CD14-positive monocyte (primary cell): ENCODE data around the gene TMEM244. TPM values are rescaled to one million over a fixed set of nuclear protein-coding genes. Genes with fewer than 3 reads are reported as not detected.

ENCODE experiments used
- DNase-seq, 3 donors: peaks; one replicate each; pipeline ENCODE4 v3.0.0-alpha.2; 2011 to 2022
- H2AFZ ChIP-seq: 2 replicates; pipeline ENCODE4 v1.6.0; 2012; ENCODE audit warnings: mild to moderate bottlenecking, low read depth, low read length, inconsistent platforms; ENCODE audit not compliant: insufficient read depth, poor library complexity, severe bottlenecking
- H3K27ac ChIP-seq, 2 donors: 1 replicate in 1 of 2; 2 replicates in 1 of 2; pipeline ENCODE4 v1.5.1; 2012 to 2013; ENCODE audit warnings: low read length in 2 of 2, control low read depth in 1 of 2, inconsistent platforms in 1 of 2, low read depth in 1 of 2, mild to moderate bottlenecking in 1 of 2
- H3K27me3 ChIP-seq, 2 donors: one replicate each; pipeline versions ENCODE4 v1.6.0 to v1.6.1; 2011 to 2013; ENCODE audit warnings: low read length in 2 of 2; ENCODE audit not compliant: control insufficient read depth in 2 of 2, insufficient read depth in 2 of 2
- H3K36me3 ChIP-seq, 2 donors: replicated peaks in 1 of 2; 1 replicate in 1 of 2; 2 replicates in 1 of 2; pipeline versions ENCODE4 v1.5.1 to v1.6.1; 2012 to 2013; ENCODE audit warnings: low read length in 2 of 2, control low read depth in 1 of 2, inconsistent platforms in 1 of 2, mild to moderate bottlenecking in 1 of 2; ENCODE audit not compliant: insufficient read depth in 2 of 2, control insufficient read depth in 1 of 2
- H3K4me1 ChIP-seq, 2 donors: 1 replicate in 1 of 2; 2 replicates in 1 of 2; pipeline versions ENCODE4 v1.5.1 to v1.6.1; 2012 to 2013; ENCODE audit warnings: low read length in 2 of 2, control low read depth in 1 of 2, inconsistent platforms in 1 of 2, mild to moderate bottlenecking in 1 of 2, moderate library complexity in 1 of 2; ENCODE audit not compliant: insufficient read depth in 2 of 2, control insufficient read depth in 1 of 2
- H3K4me2 ChIP-seq: replicated peaks from 2 replicates; pipeline ENCODE3; 2012; ENCODE audit warnings: low read length, moderate library complexity, mild to moderate bottlenecking; ENCODE audit not compliant: poor library complexity, severe bottlenecking; ENCODE audit errors: extremely low read depth
- H3K4me3 ChIP-seq, 3 experiments: fragments of 200-600 bp in 1 of 3; sonication (generic) in 1 of 3; replicated peaks in 1 of 3; 1 replicate in 2 of 3; 2 replicates in 1 of 3; pipeline ENCODE4 v1.5.1; 2011 to 2013; ENCODE audit warnings: low read length in 3 of 3, mild to moderate bottlenecking in 3 of 3, control low read depth in 2 of 3, low read depth in 2 of 3, inconsistent platforms in 1 of 3, moderate library complexity in 1 of 3
- H3K79me2 ChIP-seq: 2 replicates; pipeline ENCODE4 v1.6.0; 2012; ENCODE audit warnings: mild to moderate bottlenecking, control low read depth, inconsistent platforms, low read length, moderate library complexity; ENCODE audit not compliant: insufficient read depth
- H3K9ac ChIP-seq: 2 replicates; pipeline ENCODE4 v1.6.0; 2017; ENCODE audit warnings: low read length, mild to moderate bottlenecking; ENCODE audit not compliant: insufficient read depth, poor library complexity, severe bottlenecking
- H3K9me3 ChIP-seq, 2 donors: replicated peaks in 1 of 2; 1 replicate in 1 of 2; 2 replicates in 1 of 2; pipeline versions ENCODE4 v1.5.1 to v1.6.1; 2012 to 2013; ENCODE audit warnings: low read length in 2 of 2, control low read depth in 1 of 2; ENCODE audit not compliant: control insufficient read depth in 1 of 2, insufficient read depth in 1 of 2
- H4K20me1 ChIP-seq: 2 replicates; pipeline ENCODE4 v1.6.0; 2012; ENCODE audit warnings: mild to moderate bottlenecking, low read length, control low read depth, moderate library complexity; ENCODE audit not compliant: insufficient read depth
- H3K27ac Mint-ChIP-seq, 7 donors: one replicate each; pipeline ENCODE4 v1.8.0; 2020; ENCODE audit warnings: mild to moderate bottlenecking in 7 of 7, mixed read lengths in 7 of 7, moderate library complexity in 6 of 7, inconsistent platforms in 2 of 7
- H3K27me3 Mint-ChIP-seq, 3 donors: one replicate each; pipeline ENCODE4 v1.8.0; 2021 to 2022; ENCODE audit warnings: low read depth in 3 of 3, mild to moderate bottlenecking in 3 of 3, mixed read lengths in 3 of 3, moderate library complexity in 3 of 3, inconsistent platforms in 1 of 3
- H3K36me3 Mint-ChIP-seq, 2 donors: one replicate each; pipeline ENCODE4 v1.8.0; 2020; ENCODE audit warnings: mixed read lengths in 2 of 2, inconsistent platforms in 1 of 2, mild to moderate bottlenecking in 1 of 2
- H3K4me1 Mint-ChIP-seq: one replicate; pipeline ENCODE4 v1.8.0; 2020; ENCODE audit warnings: mild to moderate bottlenecking, mixed read lengths
- H3K4me3 Mint-ChIP-seq, 2 donors: one replicate each; pipeline ENCODE4 v1.8.0; 2020; ENCODE audit warnings: mild to moderate bottlenecking in 2 of 2, mixed read lengths in 2 of 2, moderate library complexity in 1 of 2
- H3K9me3 Mint-ChIP-seq, 7 donors: one replicate each; pipeline ENCODE4 v1.8.0; 2020 to 2022; ENCODE audit warnings: mixed read lengths in 7 of 7, mild to moderate bottlenecking in 6 of 7, moderate library complexity in 6 of 7, inconsistent platforms in 2 of 7
- WGBS: methylation state at CpG from one replicate; pipeline ENCODE4 v1.1.5; 2013; ENCODE audit warnings: missing lambda C conversion rate; ENCODE audit not compliant: insufficient coverage; 5-methylcytosine and 5-hydroxymethylcytosine counted together
- intact Hi-C, 2 donors: fragments of 100-400 bp; cut with micrococcal nuclease; formaldehyde crosslinking; loops; one replicate each; pipeline versions ENCODE4 v1.15.0 to v1.15.1; 2023
- polyA plus RNA-seq, 3 donors: library from polyadenylated mRNA; depleted of rRNA in 1 of 3; unstranded in 2 of 3; stranded (reverse) in 1 of 3; fragments of 300-500 nt in 2 of 3; fragments of >200 nt in 1 of 3; fragmentation: Illumina TruSeq in 2 of 3; gene quantifications; 1 replicate in 2 of 3; 2 replicates in 1 of 3; pipeline ENCODE4 v1.2.3, GENCODE V29; 2012 to 2021
- TF ChIP-seq, protein P1 (sequence below): fragments of 200-600 bp; IDR thresholded peaks from one replicate; pipeline ENCODE4 v1.8.0; 2022; ENCODE audit warnings: antibody characterized with exemption, mild to moderate bottlenecking

TMEM244 gene
- polyA plus RNA-seq, 3 donors, result not detected

DNA sequence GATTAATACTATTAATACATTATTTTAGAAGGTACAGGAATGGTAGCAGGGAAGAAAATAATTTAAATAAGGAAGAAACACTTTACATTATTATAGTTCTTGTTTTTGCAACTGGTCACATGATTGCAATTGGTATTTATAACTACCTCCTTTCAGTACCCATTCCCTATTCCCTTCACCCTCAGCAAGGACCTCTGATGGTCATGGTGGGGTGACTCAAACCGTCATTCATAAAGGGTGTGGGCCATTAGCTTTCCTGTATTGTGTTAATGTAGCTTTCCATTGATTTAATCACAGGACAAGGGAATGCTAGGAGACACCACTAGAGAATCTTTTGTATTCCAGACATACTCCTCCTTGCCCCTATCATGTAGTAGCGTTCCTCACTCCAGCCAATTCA is 47.2 kb upstream of the TMEM244 start:
- H3K27ac Mint-ChIP-seq, result peak overlapping the region in 1 of 7 donors; percentile 49
- peak in 2 of 3 donors; percentile 23 to 45 for DNase-seq

DNA sequence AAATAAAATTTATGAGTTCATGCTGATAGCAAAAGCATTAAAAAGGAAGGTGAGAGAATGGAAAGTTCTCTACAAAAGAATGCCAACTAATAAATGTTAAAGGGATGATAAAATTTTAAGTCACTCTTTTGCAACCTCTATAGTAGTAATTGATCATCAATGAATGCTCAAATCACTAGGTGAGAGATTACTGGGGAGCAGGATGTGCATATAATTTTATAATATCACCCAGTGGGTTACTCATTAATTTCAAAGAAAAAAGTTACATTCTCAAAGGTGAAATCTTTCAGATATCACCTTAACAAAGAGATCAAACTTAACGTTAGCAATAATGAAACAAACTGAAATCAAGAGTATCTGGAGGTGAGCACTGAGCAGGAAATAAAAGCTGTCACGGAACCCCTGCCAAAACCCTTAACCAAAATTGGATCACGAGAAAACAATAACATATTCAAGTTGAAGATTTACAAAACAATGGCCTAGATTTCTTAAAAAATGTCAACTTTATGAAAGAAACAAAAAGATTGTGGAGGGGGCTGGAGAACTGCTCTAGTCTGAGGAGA is 45.5 kb upstream of the TMEM244 start:
- no peak overlapping the region for H3K4me3 ChIP-seq
- H3K4me1 Mint-ChIP-seq, result peaks cover 11% of the 10 kb centered on the region

More for the DNA sequence above, 47.2 kb upstream of the TMEM244 start:
- H3K36me3 ChIP-seq, result no peaks in the 10 kb centered on the region
- H3K27me3 Mint-ChIP-seq, result peaks cover 0 to 2% (median 0%) of the 10 kb centered on the region in 3 donors
- H3K79me2 ChIP-seq, result no peaks in the 10 kb centered on the region
- no peak overlapping the region for H3K4me3 ChIP-seq
- no peaks in the 10 kb centered on the region for H3K36me3 Mint-ChIP-seq
- no peaks in the 10 kb centered on the region for H4K20me1 ChIP-seq
- peaks cover 11% of the 10 kb centered on the region for H3K4me1 Mint-ChIP-seq
- H3K4me2 ChIP-seq, result no peak overlapping the region
- no peaks in the 10 kb centered on the region for H3K9me3 ChIP-seq
- TF ChIP-seq, protein P1, sequence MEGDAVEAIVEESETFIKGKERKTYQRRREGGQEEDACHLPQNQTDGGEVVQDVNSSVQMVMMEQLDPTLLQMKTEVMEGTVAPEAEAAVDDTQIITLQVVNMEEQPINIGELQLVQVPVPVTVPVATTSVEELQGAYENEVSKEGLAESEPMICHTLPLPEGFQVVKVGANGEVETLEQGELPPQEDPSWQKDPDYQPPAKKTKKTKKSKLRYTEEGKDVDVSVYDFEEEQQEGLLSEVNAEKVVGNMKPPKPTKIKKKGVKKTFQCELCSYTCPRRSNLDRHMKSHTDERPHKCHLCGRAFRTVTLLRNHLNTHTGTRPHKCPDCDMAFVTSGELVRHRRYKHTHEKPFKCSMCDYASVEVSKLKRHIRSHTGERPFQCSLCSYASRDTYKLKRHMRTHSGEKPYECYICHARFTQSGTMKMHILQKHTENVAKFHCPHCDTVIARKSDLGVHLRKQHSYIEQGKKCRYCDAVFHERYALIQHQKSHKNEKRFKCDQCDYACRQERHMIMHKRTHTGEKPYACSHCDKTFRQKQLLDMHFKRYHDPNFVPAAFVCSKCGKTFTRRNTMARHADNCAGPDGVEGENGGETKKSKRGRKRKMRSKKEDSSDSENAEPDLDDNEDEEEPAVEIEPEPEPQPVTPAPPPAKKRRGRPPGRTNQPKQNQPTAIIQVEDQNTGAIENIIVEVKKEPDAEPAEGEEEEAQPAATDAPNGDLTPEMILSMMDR, result no peak
- intact Hi-C loops, result no loop called here
- peaks cover 0 to 2% (median 0%) of the 10 kb centered on the region in 7 donors for H3K9me3 Mint-ChIP-seq
- H3K4me3 Mint-ChIP-seq, result no peak overlapping the region
- H3K4me1 ChIP-seq, result peaks cover 24 to 27% of the 10 kb centered on the region in 2 donors
- no peak overlapping the region for H3K27ac ChIP-seq
- no peaks in the 10 kb centered on the region for H3K27me3 ChIP-seq
- H2AFZ ChIP-seq, result no peak overlapping the region
- WGBS, result no CpG with 5 or more reads among the region's 2 CpGs
- no peak overlapping the region for H3K9ac ChIP-seq

More for the DNA sequence above, 45.5 kb upstream of the TMEM244 start:
- intact Hi-C loops, result no loop called here
- WGBS, result no CpG with 5 or more reads among the region's 3 CpGs
- Histone ChIP-seq H3K79me2 (no peaks in the 10 kb centered on the region), H3K27ac (no peak overlapping the region), H3K9ac (no peak overlapping the region), H3K27me3 (no peaks in the 10 kb centered on the region), H4K20me1 (no peaks in the 10 kb centered on the region), H3K9me3 (no peaks in the 10 kb centered on the region), H2AFZ (no peak overlapping the region), H3K4me2 (no peak overlapping the region), H3K4me1 (peaks cover 24 to 26% of the 10 kb centered on the region in 2 donors), H3K36me3 (no peaks in the 10 kb centered on the region)
- TF ChIP-seq, protein P1, result no peak
- DNase-seq, result no peak
- H3K36me3 Mint-ChIP-seq, result no peaks in the 10 kb centered on the region
- H3K27me3 Mint-ChIP-seq, result peaks cover 0 to 2% (median 0%) of the 10 kb centered on the region in 3 donors
- peaks cover 0 to 4% (median 1%) of the 10 kb centered on the region in 7 donors for H3K9me3 Mint-ChIP-seq
- no peak overlapping the region for H3K27ac Mint-ChIP-seq
- no peak overlapping the region for H3K4me3 Mint-ChIP-seq
